ENCODE results near the gene CFAP100. TPM values are rescaled to one million over a fixed set of nuclear protein-coding genes. Genes with fewer than 3 reads are reported as not detected.

Gene CFAP100
- total and polyA plus RNA-seq, 10 of the 15 experiments (the other 5 are each of a cell fraction or from before 2014, with no cell fraction given) = 0.04 to 0.27 TPM; not detected in 8

DNA sequence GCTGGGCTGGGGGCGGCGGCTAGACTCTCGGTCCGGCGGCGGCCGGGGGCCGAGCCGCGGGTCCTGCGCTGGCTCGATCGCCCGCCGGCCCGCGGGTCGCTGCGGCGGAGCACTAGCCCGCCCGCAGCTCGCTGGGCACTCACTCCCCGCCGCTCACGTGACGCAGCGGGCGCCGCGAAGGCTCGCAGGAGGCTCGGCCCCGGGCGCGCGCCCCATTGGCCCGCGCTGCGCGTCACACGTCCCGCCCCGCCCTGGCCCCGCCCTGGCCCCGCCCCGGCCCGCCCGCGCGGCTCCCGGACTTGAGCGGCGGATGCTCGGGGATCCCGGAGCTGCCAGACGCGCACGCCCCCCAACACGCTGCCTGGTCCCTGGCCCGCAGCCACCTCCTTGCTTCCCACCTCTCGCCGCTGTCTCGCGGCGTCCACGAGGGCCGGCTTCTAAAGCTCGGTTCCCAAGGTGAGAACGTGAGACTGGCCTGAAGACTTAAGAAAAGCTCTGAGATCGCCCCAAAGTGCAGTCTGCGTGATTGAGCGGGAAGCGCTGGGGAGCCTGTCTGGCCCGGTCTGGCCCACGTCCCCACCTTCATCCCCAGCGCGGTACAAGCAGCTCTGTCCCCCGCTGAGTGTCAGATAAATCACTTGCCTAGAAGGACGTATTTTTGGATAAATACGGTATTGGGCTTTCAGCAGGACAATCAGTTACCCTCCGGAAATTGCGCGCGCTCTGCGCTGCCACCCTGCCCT, 37.2 kb upstream of the CFAP100 start, which contains the start of gene KLF15 (continued):
- TF ChIP-seq NFYB (IDR thresholded peaks at IDR 0.05; ENCODE audit: insufficient read depth, low read depth, low read length) (peak; percentile 62; the same call in 1 of the 2 replicates), NR2C1 (IDR thresholded peaks at IDR 0.05) (no peak), GABPA (IDR thresholded peaks at IDR 0.05; ENCODE audit: low read depth) (no peak), YY1 (IDR thresholded peaks at IDR 0.05; ENCODE audit: low read depth, low read length) (no peak), BMI1 (IDR thresholded peaks at IDR 0.05; ENCODE audit: borderline replicate concordance) (no peak), SRF (IDR thresholded peaks at IDR 0.05; ENCODE audit: low read depth in 2 of 2, low read length in 2 of 2) (0 out of 4 replicates have a peak, but pooled peaks of 1 of the 2 experiments have one; percentile 3)
- TF ChIP-seq, protein P1, sequence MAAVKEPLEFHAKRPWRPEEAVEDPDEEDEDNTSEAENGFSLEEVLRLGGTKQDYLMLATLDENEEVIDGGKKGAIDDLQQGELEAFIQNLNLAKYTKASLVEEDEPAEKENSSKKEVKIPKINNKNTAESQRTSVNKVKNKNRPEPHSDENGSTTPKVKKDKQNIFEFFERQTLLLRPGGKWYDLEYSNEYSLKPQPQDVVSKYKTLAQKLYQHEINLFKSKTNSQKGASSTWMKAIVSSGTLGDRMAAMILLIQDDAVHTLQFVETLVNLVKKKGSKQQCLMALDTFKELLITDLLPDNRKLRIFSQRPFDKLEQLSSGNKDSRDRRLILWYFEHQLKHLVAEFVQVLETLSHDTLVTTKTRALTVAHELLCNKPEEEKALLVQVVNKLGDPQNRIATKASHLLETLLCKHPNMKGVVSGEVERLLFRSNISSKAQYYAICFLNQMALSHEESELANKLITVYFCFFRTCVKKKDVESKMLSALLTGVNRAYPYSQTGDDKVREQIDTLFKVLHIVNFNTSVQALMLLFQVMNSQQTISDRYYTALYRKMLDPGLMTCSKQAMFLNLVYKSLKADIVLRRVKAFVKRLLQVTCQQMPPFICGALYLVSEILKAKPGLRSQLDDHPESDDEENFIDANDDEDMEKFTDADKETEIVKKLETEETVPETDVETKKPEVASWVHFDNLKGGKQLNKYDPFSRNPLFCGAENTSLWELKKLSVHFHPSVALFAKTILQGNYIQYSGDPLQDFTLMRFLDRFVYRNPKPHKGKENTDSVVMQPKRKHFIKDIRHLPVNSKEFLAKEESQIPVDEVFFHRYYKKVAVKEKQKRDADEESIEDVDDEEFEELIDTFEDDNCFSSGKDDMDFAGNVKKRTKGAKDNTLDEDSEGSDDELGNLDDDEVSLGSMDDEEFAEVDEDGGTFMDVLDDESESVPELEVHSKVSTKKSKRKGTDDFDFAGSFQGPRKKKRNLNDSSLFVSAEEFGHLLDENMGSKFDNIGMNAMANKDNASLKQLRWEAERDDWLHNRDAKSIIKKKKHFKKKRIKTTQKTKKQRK (IDR thresholded peaks at IDR 0.05; ENCODE audit: low read depth, low read length) = no peak

DNA sequence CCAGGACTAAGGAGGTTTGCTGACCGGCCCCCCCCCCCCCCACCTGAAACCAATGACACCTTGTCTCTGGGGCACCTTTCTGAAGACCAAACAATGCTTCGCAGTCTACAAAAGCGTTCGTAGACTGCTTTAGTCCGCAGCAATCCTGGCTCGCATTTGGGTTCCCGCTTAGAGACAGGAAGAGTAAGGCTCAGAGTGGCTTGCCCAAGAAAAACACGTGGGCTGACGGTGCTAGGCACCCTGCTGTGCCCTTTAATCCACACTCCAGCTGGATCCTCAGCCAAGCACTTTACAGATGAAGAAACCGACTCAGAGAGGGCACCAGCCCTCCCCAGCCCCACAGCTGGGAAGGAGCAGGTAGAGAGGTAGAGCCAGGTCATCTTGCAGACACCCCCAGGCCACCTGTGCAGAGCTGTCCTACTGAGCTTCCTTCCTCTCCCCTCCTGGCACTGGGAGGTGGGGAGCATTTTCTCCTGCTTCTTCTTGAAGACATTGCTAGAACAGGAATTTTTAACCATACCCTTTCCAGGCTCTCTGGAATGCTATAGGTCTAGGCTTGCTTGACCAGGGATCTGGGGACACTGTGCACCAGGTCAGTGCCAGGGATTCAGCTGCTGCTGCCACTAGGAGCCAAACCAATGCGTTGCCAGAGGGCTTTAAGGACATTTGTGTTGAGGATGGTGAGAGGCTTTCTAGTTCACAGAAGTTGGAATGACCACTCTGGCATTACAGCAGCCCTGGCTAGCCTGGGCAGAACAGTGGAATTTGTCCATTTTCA, 36.5 kb upstream of the CFAP100 start:
- H3K9ac ChIP-seq (ENCODE audit: control insufficient read depth, insufficient read depth, low read length) = no peak overlapping the region
- H3K36me3 ChIP-seq (ENCODE audit: control insufficient read depth in 2 of 2, insufficient read depth in 2 of 2, low read length in 1 of 2) = no peaks in the 10 kb centered on the region
- H3K27ac ChIP-seq (ENCODE audit: control insufficient read depth, insufficient read depth) = no peak overlapping the region
- WGBS (ENCODE audit: insufficient coverage, insufficient replicate concordance, low lambda C conversion rate, missing lambda C conversion rate) = 56% methylated on average over 11 of the region's 11 CpGs
- peak overlapping the region; percentile 75 for H3K4me2 ChIP-seq (ENCODE audit: control insufficient read depth, insufficient read depth)
- no peaks in the 10 kb centered on the region for H3K9me3 ChIP-seq (replicated peaks; ENCODE audit: control insufficient read depth, insufficient read depth, low read length)
- H3K4me3 ChIP-seq = no peak overlapping the region
- ChIA-PET SMC1A (ENCODE audit: uncharacterized antibody, unreplicated experiment) (no interaction called here), CTCF (no interaction called here), POLR2A (no interaction called here), RAD21 (ENCODE audit: unreplicated experiment) (no interaction called here)
- H3K4me1 ChIP-seq (ENCODE audit: control insufficient read depth, insufficient read depth, low read length) = no peaks in the 10 kb centered on the region
- FAIRE-seq = no peak
- in situ Hi-C loops (cut with MboI) (no loop called here), intact Hi-C loops (cut with micrococcal nuclease; ENCODE audit: unreplicated experiment) (no loop called here)
- ATAC-seq = no peak
- BruUV-seq (replicated peaks) = no TSS peak
- no peak for TF ChIP-seq SREBF1 (IDR thresholded peaks at IDR 0.05; ENCODE audit: low read length)
- TF ChIP-seq RB1 (IDR thresholded peaks at IDR 0.05; ENCODE audit: borderline replicate concordance) = no peak
- TF ChIP-seq NFXL1 (IDR thresholded peaks at IDR 0.05; ENCODE audit: borderline replicate concordance) = no peak
- TF ChIP-seq, protein P2, sequence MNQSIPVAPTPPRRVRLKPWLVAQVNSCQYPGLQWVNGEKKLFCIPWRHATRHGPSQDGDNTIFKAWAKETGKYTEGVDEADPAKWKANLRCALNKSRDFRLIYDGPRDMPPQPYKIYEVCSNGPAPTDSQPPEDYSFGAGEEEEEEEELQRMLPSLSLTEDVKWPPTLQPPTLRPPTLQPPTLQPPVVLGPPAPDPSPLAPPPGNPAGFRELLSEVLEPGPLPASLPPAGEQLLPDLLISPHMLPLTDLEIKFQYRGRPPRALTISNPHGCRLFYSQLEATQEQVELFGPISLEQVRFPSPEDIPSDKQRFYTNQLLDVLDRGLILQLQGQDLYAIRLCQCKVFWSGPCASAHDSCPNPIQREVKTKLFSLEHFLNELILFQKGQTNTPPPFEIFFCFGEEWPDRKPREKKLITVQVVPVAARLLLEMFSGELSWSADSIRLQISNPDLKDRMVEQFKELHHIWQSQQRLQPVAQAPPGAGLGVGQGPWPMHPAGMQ (IDR thresholded peaks at IDR 0.05; ENCODE audit: borderline replicate concordance) = no peak
- TF ChIP-seq ZNF622 (IDR thresholded peaks at IDR 0.05) = no peak
- peaks cover 12 to 23% of the 10 kb centered on the region in 2 experiments for H3K27me3 ChIP-seq (replicated peaks in 1 of 2; ENCODE audit: control insufficient read depth in 2 of 2, insufficient read depth in 2 of 2, low read length in 1 of 2)
- no peaks in the 10 kb centered on the region for H4K20me1 ChIP-seq (ENCODE audit: control insufficient read depth, insufficient read depth)
- H3K79me2 ChIP-seq (ENCODE audit: control insufficient read depth, insufficient read depth, low read length) = no peaks in the 10 kb centered on the region
- DNase-seq (ENCODE audit: low read depth, low spot score) = no peak
- no peak overlapping the region for H2AFZ ChIP-seq (ENCODE audit: control insufficient read depth, low read depth, low read length)

Data from GM12878 (cell line).